PC-3 (cell line): Measurements from ENCODE around the gene CFL1.

Experiments
- EZH2 ChIP-seq: fragments of 300-600 bp; sonication (generic); IDR thresholded peaks from one replicate; pipeline ENCODE4 v1.6.1; 2017; ENCODE audit warnings: antibody characterized with exemption, mild to moderate bottlenecking, low read length; ENCODE audit not compliant: unreplicated experiment
- EZH2phosphoT487 ChIP-seq: fragments of 300-600 bp; sonication (generic); IDR thresholded peaks from 2 replicates; pipeline ENCODE4 v1.6.1; 2018; ENCODE audit warnings: mild to moderate bottlenecking, antibody characterized with exemption, low read length, borderline replicate concordance
- TF ChIP-seq, protein P1 (sequence below): fragments of 300-600 bp; sonication (generic); conservative IDR thresholded peaks from 2 replicates; pipeline ENCODE4 v1.5.1; 2017; ENCODE audit warnings: antibody characterized with exemption, low read depth, mild to moderate bottlenecking, low read length

DNA sequence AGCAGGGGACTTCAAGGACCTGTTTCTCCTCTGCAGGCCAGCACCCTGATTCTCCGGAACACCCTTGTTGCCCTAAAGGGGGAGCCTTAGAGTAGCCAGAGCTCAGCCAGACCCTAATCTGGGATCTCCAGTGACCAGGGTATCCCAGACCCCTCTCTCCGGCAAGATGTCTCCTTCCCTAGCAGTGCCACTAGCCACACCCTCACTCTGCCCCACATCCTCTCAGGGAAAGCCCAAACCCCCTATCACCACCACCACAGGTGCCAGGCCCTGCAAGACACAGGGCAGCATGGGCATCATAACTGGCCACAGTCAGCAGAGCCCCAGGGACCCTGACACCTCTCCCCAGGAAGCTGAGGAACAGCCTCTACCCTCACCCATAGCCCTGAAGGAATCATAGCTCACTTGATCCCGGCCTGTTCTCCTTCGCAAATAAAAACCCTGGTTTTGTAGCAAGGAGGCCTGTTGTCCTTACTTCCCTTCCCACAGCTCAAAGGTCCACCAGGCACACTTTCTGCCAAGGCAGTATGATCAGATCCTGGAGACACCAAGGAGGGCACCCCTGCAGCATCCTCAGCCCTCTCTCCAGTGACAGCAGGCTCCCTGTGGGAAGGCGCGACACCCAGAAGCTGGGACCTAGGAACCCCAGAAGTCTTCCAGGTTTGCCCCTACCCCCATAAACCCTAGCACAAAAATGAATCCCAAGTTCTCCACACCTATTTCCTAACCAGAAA lies 4.6 kb downstream of the CFL1 start:
- TF ChIP-seq, protein P1, sequence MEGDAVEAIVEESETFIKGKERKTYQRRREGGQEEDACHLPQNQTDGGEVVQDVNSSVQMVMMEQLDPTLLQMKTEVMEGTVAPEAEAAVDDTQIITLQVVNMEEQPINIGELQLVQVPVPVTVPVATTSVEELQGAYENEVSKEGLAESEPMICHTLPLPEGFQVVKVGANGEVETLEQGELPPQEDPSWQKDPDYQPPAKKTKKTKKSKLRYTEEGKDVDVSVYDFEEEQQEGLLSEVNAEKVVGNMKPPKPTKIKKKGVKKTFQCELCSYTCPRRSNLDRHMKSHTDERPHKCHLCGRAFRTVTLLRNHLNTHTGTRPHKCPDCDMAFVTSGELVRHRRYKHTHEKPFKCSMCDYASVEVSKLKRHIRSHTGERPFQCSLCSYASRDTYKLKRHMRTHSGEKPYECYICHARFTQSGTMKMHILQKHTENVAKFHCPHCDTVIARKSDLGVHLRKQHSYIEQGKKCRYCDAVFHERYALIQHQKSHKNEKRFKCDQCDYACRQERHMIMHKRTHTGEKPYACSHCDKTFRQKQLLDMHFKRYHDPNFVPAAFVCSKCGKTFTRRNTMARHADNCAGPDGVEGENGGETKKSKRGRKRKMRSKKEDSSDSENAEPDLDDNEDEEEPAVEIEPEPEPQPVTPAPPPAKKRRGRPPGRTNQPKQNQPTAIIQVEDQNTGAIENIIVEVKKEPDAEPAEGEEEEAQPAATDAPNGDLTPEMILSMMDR: peak; percentile 48
- TF ChIP-seq EZH2phosphoT487 (no peak), EZH2 (no peak)
